Mammary microvascular endothelial cell (primary cell): ENCODE results near the gene SCN3B. TPM values are rescaled to one million over a fixed set of nuclear protein-coding genes. Genes with fewer than 3 reads are reported as not detected.

ENCODE experiments used
- total RNA-seq: library from RNA; depleted of rRNA; stranded (reverse); fragments of >200 nt; gene quantifications from 2 replicates; pipeline ENCODE4 v1.2.3, GENCODE V29; 2015

The SCN3B gene
- total RNA-seq = 0.69 and 0.93 TPM in 2 replicates

GRCh38 chr11:123654566-123655081 lies at the start of gene SCN3B:
Gene SCN3B, minus strand, starts transcription at chr11:123654624. Its CDS starts 823 bp downstream, at chr11:123653801.

Other genes with a start within 250 kb of the SCN3B start
- 21.3 and 23.7 TPM in 2 replicates for gene GRAMD1B, start 224.4 kb downstream of the SCN3B start, total RNA-seq
- gene ZNF202, start 87.0 kb upstream of the SCN3B start, total RNA-seq = 5.0 and 7.6 TPM in 2 replicates
- gene OR6X1, start 99.9 kb upstream of the SCN3B start, total RNA-seq = not detected in 2 replicates
- gene OR6M1, start 151.7 kb upstream of the SCN3B start, total RNA-seq = not detected in 2 replicates
- gene TMEM225, start 231.0 kb upstream of the SCN3B start, total RNA-seq = not detected in 2 replicates
- gene OR8D4, start 247.5 kb upstream of the SCN3B start, total RNA-seq = not detected in 2 replicates